ENCODE measurements around the gene AGBL4.

DNA sequence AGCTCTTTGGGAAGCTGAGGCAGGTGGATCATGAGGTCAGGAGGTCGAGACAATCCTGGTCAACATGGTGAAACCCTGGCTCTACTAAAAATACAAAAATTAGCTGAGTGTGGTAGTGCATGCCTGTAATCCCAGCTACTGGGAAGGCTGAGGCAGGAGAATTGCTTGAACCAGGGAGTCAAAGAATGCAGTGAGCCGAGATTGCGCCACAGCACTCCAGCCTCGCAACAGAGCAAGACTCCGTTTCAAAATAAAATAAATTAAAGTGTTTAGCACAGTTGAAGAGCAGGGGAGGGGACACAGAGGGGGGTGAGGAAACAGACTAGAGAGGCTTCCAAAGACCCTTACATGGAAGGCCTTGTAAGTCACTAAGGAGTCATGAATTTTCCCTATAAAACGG is 1420.5 kb downstream of the AGBL4 start:
- TF ChIP-seq SNAI2 (CRISPR knock-in tag; IDR thresholded peaks at IDR 0.05) (no peak), ZFP30 (CRISPR knock-in tag; IDR thresholded peaks at IDR 0.05) (no peak), PPARA (CRISPR knock-in tag; IDR thresholded peaks at IDR 0.05; ENCODE audit: borderline replicate concordance) (no peak), GLIS3 (CRISPR knock-in tag; IDR thresholded peaks at IDR 0.05) (no peak)
